CD4-positive, alpha-beta T cell treated with Interleukin-4 for 4 hours (primary cell): ENCODE data around the gene ADARB2.
"Not testable (repeated sequence)": the region's sequence is repeated elsewhere in the genome, so short reads cannot be mapped to it uniquely, and the experiment has no call there.

Experiments
- DNase-seq: peaks from one replicate; pipeline ENCODE4 v3.0.0-alpha.2; 2020

The ADARB2 gene

GRCh38 chr10:1414893-1415292 lies 322.4 kb downstream of the ADARB2 start:
- no peak for DNase-seq

DNA sequence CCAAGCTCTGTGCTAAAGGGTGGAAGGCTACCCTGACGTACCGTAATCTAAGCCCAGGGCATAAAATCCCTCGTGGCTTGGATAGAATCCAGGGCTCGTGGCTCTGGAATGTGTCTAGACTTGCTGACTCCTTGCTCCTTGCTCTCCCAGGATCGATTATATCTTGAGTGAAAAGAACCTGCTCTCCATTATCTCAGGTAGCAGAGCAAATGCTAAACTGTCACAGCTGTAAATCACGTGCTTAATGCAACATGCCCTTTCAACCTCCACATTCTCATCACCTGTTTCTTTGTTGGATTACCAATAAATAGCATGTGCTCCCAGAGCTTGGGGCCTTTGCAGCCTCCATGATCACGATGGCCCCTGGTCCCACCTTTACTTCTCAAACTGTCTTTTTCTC lies 323.0 kb downstream of the ADARB2 start:
- not testable (repeated sequence) for DNase-seq

DNA sequence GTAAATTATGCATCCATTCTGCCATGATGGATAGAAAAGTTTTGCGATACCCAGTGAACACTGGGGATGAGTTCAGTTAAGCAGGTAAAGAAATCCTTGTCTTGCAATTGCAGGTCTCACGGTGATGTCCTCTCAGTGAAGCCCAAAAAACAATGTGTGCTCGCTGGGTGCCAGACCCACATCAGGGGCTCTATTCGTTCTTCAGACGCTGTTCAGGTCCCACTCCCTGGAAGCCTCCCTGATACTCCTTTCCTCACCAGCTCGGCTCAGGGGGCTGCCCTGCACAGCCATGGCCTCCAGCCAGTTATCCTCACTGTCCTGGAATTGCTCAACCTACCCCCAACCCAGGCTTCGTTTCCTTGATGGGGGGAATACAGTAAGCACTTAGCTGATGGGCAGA lies 323.5 kb downstream of the ADARB2 start:
- no peak for DNase-seq

DNA sequence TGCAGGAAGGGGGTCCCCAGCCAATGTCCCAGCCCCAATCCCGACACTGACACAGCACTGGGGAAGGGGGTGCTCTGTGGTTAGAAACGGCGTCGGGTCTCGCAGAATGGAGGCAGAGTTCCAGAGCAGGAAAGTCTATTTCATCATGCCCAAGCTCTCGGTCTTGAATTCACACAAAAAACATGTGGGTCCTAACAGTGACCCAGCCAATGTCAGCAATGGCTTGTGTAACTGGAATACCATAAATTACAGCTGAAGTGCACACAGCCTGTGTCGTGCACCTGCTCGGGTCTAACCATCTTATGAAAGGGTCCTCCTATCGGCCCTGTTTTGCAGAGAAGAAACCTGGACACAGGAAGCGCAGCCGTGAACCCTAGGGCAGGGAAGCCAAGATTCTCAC lies 324.1 kb downstream of the ADARB2 start:
- DNase-seq = no peak

GRCh38 chr10:1412531-1413189 lies 324.7 kb downstream of the ADARB2 start:
- DNase-seq = no peak

GRCh38 chr10:1411956-1412355 lies 325.4 kb downstream of the ADARB2 start:
- no peak for DNase-seq

- no peak for DNase-seq
Observed at GRCh38 chr10:1411451-1411850, 325.9 kb downstream of the ADARB2 start.

GRCh38 chr10:1410469-1411395 lies 326.6 kb downstream of the ADARB2 start:
- no peak for DNase-seq

- DNase-seq = no peak
Observed at GRCh38 chr10:1410032-1410431, 327.3 kb downstream of the ADARB2 start.

DNA sequence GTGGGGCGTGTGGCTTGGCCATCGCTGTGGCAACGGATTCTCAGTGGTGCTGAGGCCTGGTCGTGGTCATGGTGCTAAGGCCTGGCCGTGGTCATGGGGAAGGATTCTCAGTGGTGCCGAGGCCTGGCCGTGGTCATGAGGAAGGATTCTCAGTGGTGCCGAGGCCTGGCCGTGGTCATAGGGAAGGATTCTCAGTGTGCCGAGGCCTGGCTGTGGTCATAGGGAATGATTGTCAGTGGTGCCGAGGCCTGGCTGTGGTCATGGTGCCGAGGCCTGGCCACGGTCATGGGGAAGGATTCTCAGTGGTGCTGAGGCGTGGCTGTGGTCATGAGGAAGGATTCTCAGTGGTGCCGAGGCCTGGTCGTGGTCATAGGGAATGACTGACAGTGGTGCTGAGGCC lies 327.9 kb downstream of the ADARB2 start:
- DNase-seq = no peak

DNA sequence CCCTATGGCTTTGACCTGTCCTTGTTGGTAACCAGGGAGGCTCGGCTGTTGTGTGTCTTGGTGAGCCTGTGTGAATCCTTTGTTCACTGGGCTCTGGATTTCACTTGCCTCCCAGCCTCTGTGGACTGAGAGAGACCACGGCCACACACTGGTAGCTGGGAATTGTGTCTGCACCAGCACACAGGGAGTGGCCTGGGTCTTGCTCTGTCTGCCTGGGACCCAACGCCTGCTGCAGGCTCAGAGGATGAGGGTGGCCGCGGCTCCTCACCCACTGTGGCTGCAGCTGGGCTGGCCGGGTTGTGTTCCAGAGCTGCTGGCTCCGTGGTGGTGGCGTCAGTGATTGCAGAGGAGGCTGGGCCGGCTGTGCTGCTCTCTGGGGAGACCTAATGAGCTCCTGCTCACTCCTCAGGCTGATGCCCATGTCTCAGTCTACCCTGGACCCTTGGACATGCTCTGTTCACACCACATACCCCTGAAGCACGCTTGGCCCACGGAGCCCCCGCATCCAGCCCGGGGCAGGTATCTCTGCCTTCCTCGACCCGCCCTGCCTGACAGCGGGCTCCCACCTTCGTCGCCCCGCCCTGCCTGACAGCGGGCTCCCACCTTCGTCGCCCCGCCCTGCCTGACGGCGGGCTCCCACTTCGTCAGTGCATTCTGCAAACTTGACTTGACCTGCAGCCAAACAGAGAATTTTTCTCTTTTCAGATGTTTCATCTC lies 328.5 kb downstream of the ADARB2 start:
- DNase-seq = no peak

GRCh38 chr10:1406967-1407945 lies 330.1 kb downstream of the ADARB2 start:
- no peak for DNase-seq

GRCh38 chr10:1406132-1406966 lies 331.0 kb downstream of the ADARB2 start:
- no peak for DNase-seq

- DNase-seq = no peak
Observed at GRCh38 chr10:1404323-1405260, 332.7 kb downstream of the ADARB2 start.

DNA sequence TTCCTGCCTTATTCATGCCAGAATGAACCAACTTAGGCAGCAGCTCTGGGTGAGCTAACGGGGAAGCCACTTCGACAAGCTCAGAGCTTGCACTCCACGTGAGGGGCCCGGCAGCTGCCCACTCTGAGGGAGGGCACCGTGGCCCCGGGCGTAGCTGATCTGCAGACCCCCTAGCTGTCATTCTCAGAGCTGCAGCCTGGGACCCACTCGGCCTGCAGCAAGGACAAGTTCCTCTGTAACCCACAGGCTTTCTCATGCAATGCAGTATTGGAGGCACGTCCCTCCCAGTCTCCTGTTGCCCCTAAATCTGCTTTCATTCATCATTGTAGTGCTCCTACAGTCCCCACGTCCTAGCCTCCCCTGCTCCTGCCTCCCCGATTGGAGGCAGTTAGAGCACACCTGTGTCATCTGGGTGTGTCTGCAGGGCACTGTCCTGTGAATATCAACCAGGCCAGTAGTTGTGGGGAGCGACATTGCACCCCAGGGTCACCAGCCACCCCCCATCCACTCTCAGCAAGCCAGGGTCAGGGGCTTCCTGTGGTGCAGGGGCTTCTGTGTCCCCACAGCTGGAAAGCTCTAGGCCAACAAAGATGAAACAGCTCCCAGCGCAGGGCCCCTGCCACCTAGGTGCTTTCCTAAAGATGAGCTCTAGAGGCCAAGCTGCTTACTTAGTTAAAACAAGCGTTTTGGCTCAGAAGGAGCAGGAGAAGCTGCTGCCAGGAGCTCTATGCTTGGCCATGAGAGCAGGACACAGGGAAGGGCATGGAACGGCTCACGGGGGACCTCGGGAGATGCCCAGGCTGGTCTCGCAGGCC lies 333.6 kb downstream of the ADARB2 start:
- DNase-seq = no peak

GRCh38 chr10:1402816-1403507 lies 334.4 kb downstream of the ADARB2 start:
- DNase-seq = no peak

DNA sequence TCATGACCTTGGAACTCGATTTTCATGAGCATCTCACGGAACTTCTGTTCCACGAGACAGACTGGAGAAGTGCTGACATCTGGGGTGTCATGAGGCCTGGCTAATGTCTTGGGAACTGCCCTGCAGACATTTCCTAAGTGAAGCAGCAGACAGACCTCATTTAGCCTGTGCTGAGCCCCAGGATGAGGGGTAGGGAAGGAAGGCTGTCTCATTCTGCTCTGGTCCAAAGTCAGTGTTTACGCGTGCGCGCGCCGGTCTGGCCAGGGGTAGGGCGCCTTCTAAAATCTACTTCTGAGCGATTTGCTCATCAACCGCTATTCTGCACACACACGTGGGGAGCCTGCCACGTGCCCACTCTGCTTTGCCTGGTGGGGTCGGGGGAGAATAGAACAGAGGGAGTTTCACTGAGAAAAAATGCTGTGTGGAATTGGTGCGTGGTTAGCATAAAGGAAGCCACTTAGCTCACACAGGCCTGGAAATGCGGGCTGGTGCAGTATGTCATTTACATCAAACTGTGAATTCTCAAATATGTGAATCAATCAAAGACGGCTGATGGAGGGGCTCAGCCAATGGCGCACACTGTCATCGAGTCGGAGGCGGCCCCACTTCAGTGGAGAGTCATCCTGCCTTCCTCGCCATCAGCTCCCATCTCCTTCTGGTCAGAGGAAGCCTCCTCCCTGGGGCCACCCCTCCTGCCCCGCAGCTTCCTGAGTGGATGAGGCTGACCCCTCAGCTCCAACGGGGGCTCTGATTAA lies 335.1 kb downstream of the ADARB2 start:
- no peak for DNase-seq
